ENCODE data around the gene MAN2C1.
"Not testable (repeated sequence)": the region's sequence is repeated elsewhere in the genome, so short reads cannot be mapped to it uniquely, and the experiment has no call there.

Gene MAN2C1

GRCh38 chr15:75327491-75327890 lies 40.9 kb downstream of the MAN2C1 start:
- no CpG with 5 or more reads among the region's 3 CpGs for WGBS (ENCODE audit: insufficient coverage, insufficient read length)
- Histone ChIP-seq H3K4me3 (ENCODE audit: low read length) (no peak overlapping the region), H3K36me3 (ENCODE audit: control insufficient read depth, insufficient read depth, low read length) (no peaks in the 10 kb centered on the region), H3K9me3 (ENCODE audit: control insufficient read depth, insufficient read depth, low read length) (no peaks in the 10 kb centered on the region), H3K4me1 (ENCODE audit: control insufficient read depth, insufficient read depth, low read length) (no peaks in the 10 kb centered on the region), H3K27ac (ENCODE audit: low read length) (no peak overlapping the region), H3K27me3 (ENCODE audit: control insufficient read depth, insufficient read depth, low read length) (no peaks in the 10 kb centered on the region)
- no peak for DNase-seq (ENCODE audit: low read depth, low spot score)

GRCh38 chr15:75327005-75327404 lies 41.4 kb downstream of the MAN2C1 start:
- Histone ChIP-seq H3K4me3 (ENCODE audit: low read length) (no peak overlapping the region), H3K27me3 (ENCODE audit: control insufficient read depth, insufficient read depth, low read length) (no peaks in the 10 kb centered on the region), H3K27ac (ENCODE audit: low read length) (no peak overlapping the region), H3K4me1 (ENCODE audit: control insufficient read depth, insufficient read depth, low read length) (no peaks in the 10 kb centered on the region), H3K36me3 (ENCODE audit: control insufficient read depth, insufficient read depth, low read length) (no peaks in the 10 kb centered on the region), H3K9me3 (ENCODE audit: control insufficient read depth, insufficient read depth, low read length) (no peaks in the 10 kb centered on the region)
- no CpG with 5 or more reads among the region's 4 CpGs for WGBS (ENCODE audit: insufficient coverage, insufficient read length)
- DNase-seq (ENCODE audit: low read depth, low spot score) = no peak

GRCh38 chr15:75325922-75326321 lies 42.5 kb downstream of the MAN2C1 start:
- no CpG with 5 or more reads among the region's 4 CpGs for WGBS (ENCODE audit: insufficient coverage, insufficient read length)
- no peaks in the 10 kb centered on the region for H3K4me1 ChIP-seq (ENCODE audit: control insufficient read depth, insufficient read depth, low read length)
- H3K27me3 ChIP-seq (ENCODE audit: control insufficient read depth, insufficient read depth, low read length) = no peaks in the 10 kb centered on the region
- H3K27ac ChIP-seq (ENCODE audit: low read length) = no peak overlapping the region
- no peaks in the 10 kb centered on the region for H3K9me3 ChIP-seq (ENCODE audit: control insufficient read depth, insufficient read depth, low read length)
- H3K4me3 ChIP-seq (ENCODE audit: low read length) = no peak overlapping the region
- no peak for DNase-seq (ENCODE audit: low read depth, low spot score)
- no peaks in the 10 kb centered on the region for H3K36me3 ChIP-seq (ENCODE audit: control insufficient read depth, insufficient read depth, low read length)

- Histone ChIP-seq H3K36me3 (ENCODE audit: control insufficient read depth, insufficient read depth, low read length) (no peaks in the 10 kb centered on the region), H3K27ac (ENCODE audit: low read length) (no peak overlapping the region), H3K9me3 (ENCODE audit: control insufficient read depth, insufficient read depth, low read length) (no peaks in the 10 kb centered on the region), H3K27me3 (ENCODE audit: control insufficient read depth, insufficient read depth, low read length) (no peaks in the 10 kb centered on the region), H3K4me1 (ENCODE audit: control insufficient read depth, insufficient read depth, low read length) (no peaks in the 10 kb centered on the region), H3K4me3 (ENCODE audit: low read length) (no peak overlapping the region)
- DNase-seq (ENCODE audit: low read depth, low spot score) = no peak
- 100% methylated on average over 5 of the region's 6 CpGs for WGBS (ENCODE audit: insufficient coverage, insufficient read length)
Observed at GRCh38 chr15:75321711-75322110, 46.7 kb downstream of the MAN2C1 start.

- H3K27me3 ChIP-seq (ENCODE audit: control insufficient read depth, insufficient read depth, low read length); H3K27ac ChIP-seq (ENCODE audit: low read length); H3K36me3 ChIP-seq (ENCODE audit: control insufficient read depth, insufficient read depth, low read length); H3K4me3 ChIP-seq (ENCODE audit: low read length); H3K4me1 ChIP-seq (ENCODE audit: control insufficient read depth, insufficient read depth, low read length); DNase-seq (ENCODE audit: low read depth, low spot score); H3K9me3 ChIP-seq (ENCODE audit: control insufficient read depth, insufficient read depth, low read length): not testable (repeated sequence)
- WGBS (ENCODE audit: insufficient coverage, insufficient read length) = no CpG with 5 or more reads among the region's 5 CpGs
Observed at GRCh38 chr15:75319231-75319897, 49.0 kb downstream of the MAN2C1 start.

GRCh38 chr15:75314552-75315290 lies 53.7 kb downstream of the MAN2C1 start:
- Histone ChIP-seq H3K36me3 (ENCODE audit: control insufficient read depth, insufficient read depth, low read length) (no peaks in the 10 kb centered on the region), H3K27me3 (ENCODE audit: control insufficient read depth, insufficient read depth, low read length) (no peaks in the 10 kb centered on the region), H3K4me3 (ENCODE audit: low read length) (no peak overlapping the region), H3K27ac (ENCODE audit: low read length) (no peak overlapping the region), H3K9me3 (ENCODE audit: control insufficient read depth, insufficient read depth, low read length) (no peaks in the 10 kb centered on the region), H3K4me1 (ENCODE audit: control insufficient read depth, insufficient read depth, low read length) (no peaks in the 10 kb centered on the region)
- WGBS (ENCODE audit: insufficient coverage, insufficient read length) = no CpG with 5 or more reads among the region's 5 CpGs
- no peak for DNase-seq (ENCODE audit: low read depth, low spot score)

- H3K36me3 ChIP-seq (ENCODE audit: control insufficient read depth, insufficient read depth, low read length) = no peaks in the 10 kb centered on the region
- no CpG with 5 or more reads among the region's 13 CpGs for WGBS (ENCODE audit: insufficient coverage, insufficient read length)
- no peak overlapping the region for H3K4me3 ChIP-seq (ENCODE audit: low read length)
- H3K27ac ChIP-seq (ENCODE audit: low read length) = no peak overlapping the region
- DNase-seq (ENCODE audit: low read depth, low spot score) = no peak
- H3K9me3 ChIP-seq (ENCODE audit: control insufficient read depth, insufficient read depth, low read length) = no peaks in the 10 kb centered on the region
- no peaks in the 10 kb centered on the region for H3K27me3 ChIP-seq (ENCODE audit: control insufficient read depth, insufficient read depth, low read length)
- H3K4me1 ChIP-seq (ENCODE audit: control insufficient read depth, insufficient read depth, low read length) = no peaks in the 10 kb centered on the region
Observed at GRCh38 chr15:75313116-75313845, 55.1 kb downstream of the MAN2C1 start.

GRCh38 chr15:75312548-75312947 lies 55.9 kb downstream of the MAN2C1 start:
- not testable (repeated sequence) for H3K27ac ChIP-seq (ENCODE audit: low read length); H3K4me1 ChIP-seq (ENCODE audit: control insufficient read depth, insufficient read depth, low read length); H3K9me3 ChIP-seq (ENCODE audit: control insufficient read depth, insufficient read depth, low read length); H3K36me3 ChIP-seq (ENCODE audit: control insufficient read depth, insufficient read depth, low read length); H3K4me3 ChIP-seq (ENCODE audit: low read length); DNase-seq (ENCODE audit: low read depth, low spot score); H3K27me3 ChIP-seq (ENCODE audit: control insufficient read depth, insufficient read depth, low read length)
- WGBS (ENCODE audit: insufficient coverage, insufficient read length) = no CpG with 5 or more reads among the region's 1 CpG

- Histone ChIP-seq H3K36me3 (ENCODE audit: control insufficient read depth, insufficient read depth, low read length) (no peaks in the 10 kb centered on the region), H3K9me3 (ENCODE audit: control insufficient read depth, insufficient read depth, low read length) (no peaks in the 10 kb centered on the region), H3K27ac (ENCODE audit: low read length) (no peak overlapping the region), H3K4me3 (ENCODE audit: low read length) (no peak overlapping the region), H3K4me1 (ENCODE audit: control insufficient read depth, insufficient read depth, low read length) (no peaks in the 10 kb centered on the region), H3K27me3 (ENCODE audit: control insufficient read depth, insufficient read depth, low read length) (no peaks in the 10 kb centered on the region)
- no peak for DNase-seq (ENCODE audit: low read depth, low spot score)
Observed at GRCh38 chr15:75309711-75310110, 58.7 kb downstream of the MAN2C1 start.

- Histone ChIP-seq H3K36me3 (ENCODE audit: control insufficient read depth, insufficient read depth, low read length) (no peaks in the 10 kb centered on the region), H3K4me3 (ENCODE audit: low read length) (no peak overlapping the region), H3K27me3 (ENCODE audit: control insufficient read depth, insufficient read depth, low read length) (no peaks in the 10 kb centered on the region), H3K4me1 (ENCODE audit: control insufficient read depth, insufficient read depth, low read length) (no peaks in the 10 kb centered on the region), H3K27ac (ENCODE audit: low read length) (no peak overlapping the region), H3K9me3 (ENCODE audit: control insufficient read depth, insufficient read depth, low read length) (no peaks in the 10 kb centered on the region)
- peak; percentile 67 for DNase-seq (ENCODE audit: low read depth, low spot score)
- no CpG with 5 or more reads among the region's 15 CpGs for WGBS (ENCODE audit: insufficient coverage, insufficient read length)
Observed at GRCh38 chr15:75307778-75308390, 60.5 kb downstream of the MAN2C1 start.

Data from iPS DF 6.9 (cell line).